Activated B cell treated with CpG ODN at 0.5 μM for 24 hours (primary cell): ENCODE data around the gene TESK1. TPM values are rescaled to one million over a fixed set of nuclear protein-coding genes. Genes with fewer than 3 reads are reported as not detected.

Experiments
- ATAC-seq: fragments of 200-7000 bp; cut with Tn5 transposase; one replicate; pipeline ENCODE4 v1.10.0; 2021; ENCODE audit warnings: low read depth, mild to moderate bottlenecking, moderate library complexity
- CTCF ChIA-PET: fragments of 350-600 bp; sonication (Branson Sonifier 250); formaldehyde crosslinking; loops from one replicate; lab custom pipeline; 2021; ENCODE audit warnings: antibody characterized with exemption; lab: Charles Lee
- POLR2A ChIA-PET: fragments of 350-600 bp; sonication (Branson Sonifier 250); formaldehyde crosslinking; loops from one replicate; lab custom pipeline; 2021; ENCODE audit warnings: antibody characterized with exemption; lab: Charles Lee
- DNase-seq: peaks from one replicate; pipeline ENCODE4 v3.0.0; 2022
- H3K27ac Mint-ChIP-seq: one replicate; pipeline ENCODE4 v1.8.0; 2020; ENCODE audit warnings: mixed read lengths
- H3K27me3 Mint-ChIP-seq: one replicate; pipeline ENCODE4 v1.8.0; 2021; ENCODE audit warnings: mixed read lengths
- H3K36me3 Mint-ChIP-seq: one replicate; pipeline ENCODE4 v1.8.0; 2021; ENCODE audit warnings: low read depth, mixed read lengths
- H3K4me1 Mint-ChIP-seq: one replicate; pipeline ENCODE4 v1.8.0; 2021; ENCODE audit warnings: mixed read lengths
- H3K4me3 Mint-ChIP-seq: one replicate; pipeline ENCODE4 v1.8.0; 2020; ENCODE audit warnings: mild to moderate bottlenecking, mixed read lengths
- H3K9me3 Mint-ChIP-seq: one replicate; pipeline ENCODE4 v1.8.0; 2020; ENCODE audit warnings: mixed read lengths
- intact Hi-C: fragments of 100-400 bp; cut with micrococcal nuclease; formaldehyde crosslinking; loops from one replicate; pipeline ENCODE4 v1.15.1; 2024
- total RNA-seq: library from RNA; stranded (reverse); gene quantifications from 2 replicates; pipeline ENCODE4 v1.2.3, GENCODE V29; 2022
- TF ChIP-seq, protein P1 (sequence below): fragments of 200-600 bp; IDR thresholded peaks from one replicate; pipeline ENCODE4 v1.8.0; 2022; ENCODE audit warnings: antibody characterized with exemption, mild to moderate bottlenecking

Gene TESK1
- total RNA-seq, 1 donor from 2014 or later, result 51.9 TPM

DNA sequence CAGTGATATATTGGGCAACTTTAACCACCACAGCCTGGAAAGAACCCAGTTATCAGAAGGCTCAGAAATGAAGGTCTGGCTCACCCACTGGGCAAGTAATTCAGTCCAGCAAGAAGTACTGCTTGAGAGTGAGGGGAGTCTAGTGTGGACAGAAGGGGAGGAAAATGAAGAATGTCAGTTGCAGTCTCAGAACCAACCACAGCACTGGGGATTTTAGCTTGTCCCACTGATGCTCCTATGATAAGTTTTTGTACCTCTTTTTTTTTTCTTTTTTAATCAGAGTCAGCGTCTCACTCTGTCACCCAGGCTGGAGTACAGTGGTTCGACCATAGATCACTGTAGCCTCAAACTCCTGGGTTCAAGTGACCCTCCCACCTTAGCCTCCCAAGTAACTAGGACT, 22.5 kb downstream of the TESK1 start:
- ATAC-seq (peak; percentile 50), DNase-seq (no peak)
- CTCF ChIA-PET, result no interaction called here
- peaks cover 43% of the 10 kb centered on the region for H3K4me1 Mint-ChIP-seq
- peak overlapping the region; percentile 70 for H3K27ac Mint-ChIP-seq
- TF ChIP-seq, protein P1, sequence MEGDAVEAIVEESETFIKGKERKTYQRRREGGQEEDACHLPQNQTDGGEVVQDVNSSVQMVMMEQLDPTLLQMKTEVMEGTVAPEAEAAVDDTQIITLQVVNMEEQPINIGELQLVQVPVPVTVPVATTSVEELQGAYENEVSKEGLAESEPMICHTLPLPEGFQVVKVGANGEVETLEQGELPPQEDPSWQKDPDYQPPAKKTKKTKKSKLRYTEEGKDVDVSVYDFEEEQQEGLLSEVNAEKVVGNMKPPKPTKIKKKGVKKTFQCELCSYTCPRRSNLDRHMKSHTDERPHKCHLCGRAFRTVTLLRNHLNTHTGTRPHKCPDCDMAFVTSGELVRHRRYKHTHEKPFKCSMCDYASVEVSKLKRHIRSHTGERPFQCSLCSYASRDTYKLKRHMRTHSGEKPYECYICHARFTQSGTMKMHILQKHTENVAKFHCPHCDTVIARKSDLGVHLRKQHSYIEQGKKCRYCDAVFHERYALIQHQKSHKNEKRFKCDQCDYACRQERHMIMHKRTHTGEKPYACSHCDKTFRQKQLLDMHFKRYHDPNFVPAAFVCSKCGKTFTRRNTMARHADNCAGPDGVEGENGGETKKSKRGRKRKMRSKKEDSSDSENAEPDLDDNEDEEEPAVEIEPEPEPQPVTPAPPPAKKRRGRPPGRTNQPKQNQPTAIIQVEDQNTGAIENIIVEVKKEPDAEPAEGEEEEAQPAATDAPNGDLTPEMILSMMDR, result no peak
- no peaks in the 10 kb centered on the region for H3K27me3 Mint-ChIP-seq
- intact Hi-C loops, result no loop called here
- H3K4me3 Mint-ChIP-seq, result no peak overlapping the region
- no peaks in the 10 kb centered on the region for H3K9me3 Mint-ChIP-seq
- no peaks in the 10 kb centered on the region for H3K36me3 Mint-ChIP-seq
- POLR2A ChIA-PET, result interaction anchor here (0.6 to 6.7 kb wide), 4 partner anchors 9 to 24 kb away, joined by 3 to 72 read pairs (median 4); partner anchors contain the start of gene CD72

DNA sequence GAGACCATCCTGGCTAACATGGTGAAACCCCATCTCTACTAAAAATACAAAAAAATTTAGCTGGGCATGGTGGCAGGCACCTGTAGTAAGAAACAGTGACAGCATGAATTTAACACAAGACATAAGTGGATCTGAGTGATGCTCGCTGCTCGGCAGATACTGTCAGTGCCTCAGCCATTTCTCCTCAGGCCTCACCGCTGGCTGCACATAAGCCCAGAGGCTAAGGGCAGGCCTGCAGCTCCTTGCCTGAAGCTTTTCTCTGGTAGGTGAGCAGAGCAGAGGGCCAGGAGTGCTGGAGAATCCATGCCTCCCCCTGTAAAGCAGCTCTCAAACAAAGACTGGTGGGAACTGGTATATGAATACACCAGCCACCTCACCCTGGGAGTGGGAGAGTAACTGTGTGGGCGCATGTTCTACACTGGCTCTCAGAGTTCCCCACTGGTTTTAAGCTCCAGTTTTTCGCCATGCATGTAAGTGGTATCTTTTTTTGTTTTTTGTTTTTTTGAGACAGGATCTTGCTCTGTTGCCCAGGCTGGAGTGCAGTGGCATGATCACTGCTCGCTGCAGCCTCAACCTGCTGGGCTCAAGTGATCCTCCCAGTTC, 23.4 kb downstream of the TESK1 start:
- POLR2A ChIA-PET, result interaction anchor here (0.5 to 6.7 kb wide), 4 partner anchors 10 to 155 kb away, joined by 3 to 72 read pairs (median 6); partner anchors contain the start of genes CCDC107, CD72 and RMRP
- TF ChIP-seq, protein P1, result no peak
- H3K4me3 Mint-ChIP-seq, result no peak overlapping the region
- ATAC-seq (no peak), DNase-seq (no peak)
- CTCF ChIA-PET, result no interaction called here
- no peaks in the 10 kb centered on the region for H3K9me3 Mint-ChIP-seq
- no peaks in the 10 kb centered on the region for H3K27me3 Mint-ChIP-seq
- intact Hi-C loops, result no loop called here
- H3K36me3 Mint-ChIP-seq, result no peaks in the 10 kb centered on the region
- peak overlapping the region; percentile 70 for H3K27ac Mint-ChIP-seq
- peaks cover 44% of the 10 kb centered on the region for H3K4me1 Mint-ChIP-seq

DNA sequence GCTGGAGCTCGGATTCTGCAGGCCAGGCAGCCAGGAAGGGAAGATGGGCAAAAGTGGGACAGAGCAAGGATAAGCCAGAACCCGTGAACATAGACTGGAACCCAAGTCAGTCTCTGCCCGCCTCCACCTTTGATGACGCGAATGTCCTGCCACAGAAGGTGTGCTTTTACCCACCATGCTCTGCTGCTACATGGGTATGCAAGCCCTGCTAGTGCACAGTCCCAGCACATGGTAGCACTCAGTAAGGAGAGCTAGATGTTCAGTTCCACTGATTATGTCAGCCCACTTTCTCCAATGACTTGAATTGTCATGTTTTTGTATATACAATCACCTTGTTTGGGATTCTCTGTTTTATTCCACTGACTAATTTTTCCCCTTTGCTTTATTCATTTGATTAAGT, 24.5 kb downstream of the TESK1 start:
- CTCF ChIA-PET, result interaction anchor here (0.5 kb wide), 1 partner anchor 14 kb away, joined by 3 read pairs; no protein-coding TSS in a partner anchor
- Mint-ChIP-seq H3K4me1 (peaks cover 55% of the 10 kb centered on the region), H3K4me3 (no peak overlapping the region), H3K27ac (no peak overlapping the region), H3K36me3 (no peaks in the 10 kb centered on the region), H3K27me3 (no peaks in the 10 kb centered on the region), H3K9me3 (no peaks in the 10 kb centered on the region)
- DNase-seq, result no peak
- intact Hi-C loops, result no loop called here
- POLR2A ChIA-PET, result interaction anchor here (0.8 to 6.7 kb wide), 3 partner anchors 9 to 17 kb away, joined by 3 to 72 read pairs (median 5); partner anchors contain the start of gene CD72
- ATAC-seq, result no peak
- TF ChIP-seq, protein P1, result no peak

DNA sequence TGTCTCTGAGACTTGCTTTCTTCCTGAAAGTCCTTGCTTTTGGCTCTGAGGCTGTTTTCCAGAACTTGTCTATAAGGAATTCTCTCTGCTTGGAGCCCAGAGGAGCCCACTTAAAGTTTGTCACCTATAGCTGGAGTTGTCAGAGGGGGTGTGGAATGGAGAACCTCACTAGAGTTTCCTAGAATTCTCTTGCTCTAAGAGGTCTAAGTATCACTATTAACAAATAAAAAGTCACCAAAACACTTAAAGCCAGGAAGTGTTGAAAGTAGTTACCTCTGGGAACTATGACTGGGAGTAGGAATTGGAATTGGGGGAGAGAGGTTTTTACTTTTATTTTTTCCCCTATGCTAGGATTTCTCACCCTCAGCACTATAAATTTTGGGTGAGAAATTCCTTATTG, 30.7 kb downstream of the TESK1 start:
- H3K27ac Mint-ChIP-seq, result peak overlapping the region; percentile 94
- ATAC-seq (no peak), DNase-seq (no peak)
- no peaks in the 10 kb centered on the region for H3K9me3 Mint-ChIP-seq
- ChIA-PET CTCF (interaction anchor here (1.2 to 1.9 kb wide), 5 partner anchors 10 to 61 kb away, joined by 3 to 7 read pairs (median 4); no protein-coding TSS in a partner anchor), POLR2A (interaction anchor here (0.8 to 3.3 kb wide), 6 partner anchors 10 to 22 kb away, joined by 3 to 96 read pairs (median 4); partner anchors contain the start of genes CCDC107, CD72 and RMRP)
- intact Hi-C loops, result loop anchor here (1.0 kb wide), 3 partner anchors 16 to 31 kb away; no protein-coding TSS in a partner anchor
- no peaks in the 10 kb centered on the region for H3K27me3 Mint-ChIP-seq
- H3K4me3 Mint-ChIP-seq, result peak overlapping the region; percentile 71
- peaks cover 74% of the 10 kb centered on the region for H3K4me1 Mint-ChIP-seq
- peaks cover 6% of the 10 kb centered on the region for H3K36me3 Mint-ChIP-seq
- TF ChIP-seq, protein P1, result no peak
